Lung (tissue), 12 donors: Measurements from ENCODE around the gene RND3. TPM values are rescaled to one million over a fixed set of nuclear protein-coding genes. Genes with fewer than 3 reads are reported as not detected.

ENCODE experiments used
- ATAC-seq: fragments of 200-7000 bp; cut with Tn5 transposase; one replicate; pipeline ENCODE4 v1.9.1; 2020; ENCODE audit warnings: moderate number of reproducible peaks; ENCODE audit not compliant: insufficient read depth, low FRiP score
- DNase-seq, 3 donors: peaks; one replicate each; pipeline ENCODE4 v3.0.0-alpha.2; 2013 to 2017
- H3K27ac ChIP-seq, 2 donors: one replicate each; pipeline ENCODE4 v1.5.1; 2013; ENCODE audit warnings: mild to moderate bottlenecking in 2 of 2, moderate library complexity in 2 of 2, control low read depth in 1 of 2, inconsistent platforms in 1 of 2, low read depth in 1 of 2, low read length in 1 of 2
- H3K27me3 ChIP-seq, 3 donors: one replicate each; pipeline ENCODE4 v1.5.1; 2013; ENCODE audit warnings: low read length in 2 of 3; ENCODE audit not compliant: control insufficient read depth in 3 of 3, insufficient read depth in 3 of 3
- H3K36me3 ChIP-seq, 4 donors: one replicate each; pipeline ENCODE4 v1.5.1; 2013; ENCODE audit warnings: low read length in 4 of 4, mild to moderate bottlenecking in 1 of 4, moderate library complexity in 1 of 4; ENCODE audit not compliant: control insufficient read depth in 4 of 4, insufficient read depth in 4 of 4
- H3K4me1 ChIP-seq, 5 donors: one replicate each; pipeline ENCODE4 v1.5.1; 2013; ENCODE audit warnings: low read length in 5 of 5, mild to moderate bottlenecking in 2 of 5, moderate library complexity in 1 of 5; ENCODE audit not compliant: control insufficient read depth in 5 of 5, insufficient read depth in 5 of 5
- H3K4me3 ChIP-seq: one replicate; pipeline ENCODE4 v1.5.1; 2013; ENCODE audit warnings: mild to moderate bottlenecking, control low read depth, moderate library complexity
- H3K9ac ChIP-seq, 2 donors: one replicate each; pipeline ENCODE4 v1.5.1; 2013; ENCODE audit warnings: low read length in 2 of 2, control low read depth in 1 of 2; ENCODE audit not compliant: insufficient read depth in 1 of 2
- H3K9me3 ChIP-seq, 4 donors: one replicate each; pipeline ENCODE4 v1.5.1; 2013; ENCODE audit warnings: low read length in 3 of 4, mild to moderate bottlenecking in 1 of 4, moderate library complexity in 1 of 4; ENCODE audit not compliant: control insufficient read depth in 4 of 4, insufficient read depth in 3 of 4
- WGBS, 2 donors: extraction: QIAGEN DNeasy Blood & Tissue Kit; methylation state at CpG; one replicate each; pipeline ENCODE4 v1.1.7; 2013; 5-methylcytosine and 5-hydroxymethylcytosine counted together
- polyA plus RNA-seq, 2 donors: library from polyadenylated mRNA; stranded (reverse); fragments of 200-250 nt; gene quantifications; one replicate each; pipeline ENCODE4 v1.2.1, GENCODE V29; 2013
- total RNA-seq, 2 donors: library from RNA; depleted of rRNA in 1 of 2; stranded (reverse); fragments of >200 nt in 1 of 2; gene quantifications; one replicate each; pipeline ENCODE4 v1.2.1, GENCODE V29; 2014 to 2021
- TF ChIP-seq, protein P1 (sequence below): IDR thresholded peaks from 2 replicates; pipeline ENCODE4 v1.5.1; 2012; ENCODE audit warnings: mild to moderate bottlenecking; ENCODE audit errors: control extremely low read depth, extremely low read depth
- donor health status: control.
- donor health status: control.
- donor health status: Bipolar disorder and iron deficiency.
- donor health status: healthy.
- donor health status: DM: yes; HTN: yes; CAD: no.

Gene RND3
- total and polyA plus RNA-seq, 4 donors = 23.5 to 43.7 (median 33.4) TPM

DNA sequence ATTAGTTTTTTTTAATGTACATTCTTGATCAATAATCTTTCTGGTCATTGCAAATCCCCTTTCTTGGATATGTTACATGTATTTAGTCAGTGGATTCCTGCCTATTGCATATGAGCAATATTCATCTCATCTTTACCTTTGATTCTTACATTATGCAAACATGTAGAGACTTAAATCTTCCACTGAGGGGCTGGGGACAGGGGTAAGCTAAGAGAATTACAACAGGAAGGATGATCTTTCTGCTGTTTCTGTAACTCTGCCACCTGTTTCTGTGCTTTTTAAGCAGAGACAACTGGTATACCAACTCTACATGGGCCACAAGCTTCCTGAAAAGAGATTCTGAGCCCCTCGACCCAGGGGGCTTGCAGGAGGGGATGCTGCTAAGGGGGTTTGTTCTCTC is 68.6 kb downstream of the RND3 start:
- Histone ChIP-seq H3K36me3 (no peaks in the 10 kb centered on the region), H3K4me3 (no peak overlapping the region), H3K9me3 (no peaks in the 10 kb centered on the region), H3K27ac (no peak overlapping the region), H3K4me1 (peaks cover 0 to 14% (median 0%) of the 10 kb centered on the region in 5 donors), H3K27me3 (no peaks in the 10 kb centered on the region), H3K9ac (no peak overlapping the region)
- DNase-seq = no peak
- TF ChIP-seq, protein P1, sequence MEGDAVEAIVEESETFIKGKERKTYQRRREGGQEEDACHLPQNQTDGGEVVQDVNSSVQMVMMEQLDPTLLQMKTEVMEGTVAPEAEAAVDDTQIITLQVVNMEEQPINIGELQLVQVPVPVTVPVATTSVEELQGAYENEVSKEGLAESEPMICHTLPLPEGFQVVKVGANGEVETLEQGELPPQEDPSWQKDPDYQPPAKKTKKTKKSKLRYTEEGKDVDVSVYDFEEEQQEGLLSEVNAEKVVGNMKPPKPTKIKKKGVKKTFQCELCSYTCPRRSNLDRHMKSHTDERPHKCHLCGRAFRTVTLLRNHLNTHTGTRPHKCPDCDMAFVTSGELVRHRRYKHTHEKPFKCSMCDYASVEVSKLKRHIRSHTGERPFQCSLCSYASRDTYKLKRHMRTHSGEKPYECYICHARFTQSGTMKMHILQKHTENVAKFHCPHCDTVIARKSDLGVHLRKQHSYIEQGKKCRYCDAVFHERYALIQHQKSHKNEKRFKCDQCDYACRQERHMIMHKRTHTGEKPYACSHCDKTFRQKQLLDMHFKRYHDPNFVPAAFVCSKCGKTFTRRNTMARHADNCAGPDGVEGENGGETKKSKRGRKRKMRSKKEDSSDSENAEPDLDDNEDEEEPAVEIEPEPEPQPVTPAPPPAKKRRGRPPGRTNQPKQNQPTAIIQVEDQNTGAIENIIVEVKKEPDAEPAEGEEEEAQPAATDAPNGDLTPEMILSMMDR = no peak
- ATAC-seq = no peak
- 50 to 56% methylated on average over 1 of the region's 1 CpG for WGBS, 2 donors
